OCI-LY1 (cell line): ENCODE data around the gene ZNF441.
A peak's percentile ranks its signal among the peaks of the same experiment; 100 is the strongest.

Experiments used
- H2AFZ ChIP-seq: fragments of 200-600 bp; sonication (generic), shearing (Covaris generic); 2 replicates; pipeline ENCODE4 v1.6.0; 2014; ENCODE audit warnings: antibody characterized with exemption, mild to moderate bottlenecking, low read length
- H3F3A ChIP-seq: fragments of 200-600 bp; sonication (generic), shearing (Covaris generic); 2 replicates; pipeline ENCODE4 v1.6.0; 2014; ENCODE audit warnings: mild to moderate bottlenecking, antibody characterized with exemption, low read length, moderate library complexity; ENCODE audit not compliant: insufficient read depth
- H3K27ac ChIP-seq: fragments of 200-600 bp; sonication (generic); 2 replicates; pipeline ENCODE4 v1.5.1; 2014; ENCODE audit warnings: low read length, mixed run types, mild to moderate bottlenecking, low read depth; ENCODE audit not compliant: poor library complexity, severe bottlenecking
- H3K27me3 ChIP-seq: fragments of 200-600 bp; sonication (generic); 2 replicates; pipeline ENCODE4 v1.6.0; 2014; ENCODE audit warnings: antibody characterized with exemption, mild to moderate bottlenecking, low read length, moderate library complexity; ENCODE audit not compliant: insufficient read depth
- H3K36me3 ChIP-seq: fragments of 200-600 bp; sonication (generic); 2 replicates; pipeline ENCODE4 v1.6.1; 2014; ENCODE audit warnings: mild to moderate bottlenecking, antibody characterized with exemption, low read length, moderate library complexity, mixed read lengths; ENCODE audit not compliant: insufficient read depth
- H3K4me1 ChIP-seq: fragments of 200-600 bp; sonication (generic); 2 replicates; pipeline ENCODE4 v1.5.1; 2014; ENCODE audit warnings: mild to moderate bottlenecking, low read length, moderate library complexity; ENCODE audit not compliant: insufficient read depth, severe bottlenecking
- H3K4me2 ChIP-seq: fragments of 200-600 bp; sonication (generic), shearing (Covaris generic); 2 replicates; pipeline ENCODE4 v1.6.1; 2014; ENCODE audit warnings: low read length
- H3K4me3 ChIP-seq: fragments of 200-600 bp; sonication (generic); 2 replicates; pipeline ENCODE4 v1.5.1; 2014; ENCODE audit warnings: low read length, low read depth, mild to moderate bottlenecking, mixed read lengths; ENCODE audit not compliant: poor library complexity, severe bottlenecking
- H3K79me2 ChIP-seq: fragments of 200-600 bp; shearing (Covaris generic); 2 replicates; pipeline ENCODE4 v1.6.1; 2016; ENCODE audit warnings: mixed run types, low read length, mixed read lengths; ENCODE audit not compliant: insufficient read depth
- H3K9ac ChIP-seq: fragments of 200-600 bp; sonication (generic), shearing (Covaris generic); 2 replicates; pipeline ENCODE4 v1.6.1; 2014; ENCODE audit warnings: mild to moderate bottlenecking, low read length, mixed read lengths
- H3K9me2 ChIP-seq: fragments of 200-600 bp; sonication (generic), shearing (Covaris generic); 2 replicates; pipeline ENCODE4 v1.6.1; 2014; ENCODE audit warnings: low read depth, mild to moderate bottlenecking, low read length, mixed read lengths
- H3K9me3 ChIP-seq: fragments of 200-600 bp; shearing (Covaris generic); 2 replicates; pipeline ENCODE4 v1.6.1; 2014; ENCODE audit warnings: low read length, mixed read lengths
- H4K20me1 ChIP-seq: fragments of 200-600 bp; sonication (generic), shearing (Covaris generic); 2 replicates; pipeline ENCODE4 v1.6.0; 2016; ENCODE audit warnings: mild to moderate bottlenecking, low read length; ENCODE audit not compliant: insufficient read depth
- EZH2 ChIP-seq: fragments of 200-600 bp; sonication (generic), shearing (Covaris generic); IDR thresholded peaks from 2 replicates; pipeline ENCODE4 v1.8.0; 2017; ENCODE audit warnings: borderline replicate concordance, mixed run types, mild to moderate bottlenecking, antibody characterized with exemption, low read length, moderate library complexity, mixed read lengths
- TF ChIP-seq, protein P1 (sequence below): fragments of 200-600 bp; sonication (generic), shearing (Covaris generic); IDR thresholded peaks from 2 replicates; pipeline ENCODE4 v1.5.1; 2017; ENCODE audit warnings: mild to moderate bottlenecking, antibody characterized with exemption, low read length, moderate library complexity, mixed read lengths

Gene ZNF441

DNA sequence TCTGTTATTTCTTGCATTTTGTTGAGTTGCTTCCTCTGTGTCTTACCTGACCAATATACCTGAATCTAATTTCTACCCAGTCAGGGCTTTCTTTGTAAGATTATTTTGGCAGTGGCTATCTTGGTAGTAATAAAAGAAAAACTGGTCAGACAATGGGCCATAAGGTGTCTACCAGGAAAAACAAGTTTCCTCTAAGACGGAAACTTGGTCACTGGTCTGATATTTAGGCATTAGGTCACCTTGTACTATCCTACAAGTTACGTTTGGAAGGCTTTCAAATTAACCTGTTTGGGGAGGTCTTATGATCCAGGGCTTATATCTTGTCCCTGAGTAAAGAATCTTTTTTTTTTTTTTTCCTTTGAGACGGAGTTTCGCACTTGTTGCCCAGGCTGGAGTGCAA is 37.2 kb upstream of the ZNF441 start:
- H2AFZ ChIP-seq = no peak overlapping the region
- H3K36me3 ChIP-seq = peaks cover 11% of the 10 kb centered on the region
- H3K27me3 ChIP-seq = no peaks in the 10 kb centered on the region
- no peak overlapping the region for H3K9ac ChIP-seq
- H3K4me1 ChIP-seq = no peaks in the 10 kb centered on the region
- no peak overlapping the region for H3K27ac ChIP-seq
- H3K9me2 ChIP-seq = no peaks in the 10 kb centered on the region
- H4K20me1 ChIP-seq = no peaks in the 10 kb centered on the region
- peaks cover 18% of the 10 kb centered on the region for H3K9me3 ChIP-seq
- no peaks in the 10 kb centered on the region for H3K79me2 ChIP-seq
- H3F3A ChIP-seq = no peaks in the 10 kb centered on the region; the same call in 1 of the 2 replicates
- TF ChIP-seq, protein P1, sequence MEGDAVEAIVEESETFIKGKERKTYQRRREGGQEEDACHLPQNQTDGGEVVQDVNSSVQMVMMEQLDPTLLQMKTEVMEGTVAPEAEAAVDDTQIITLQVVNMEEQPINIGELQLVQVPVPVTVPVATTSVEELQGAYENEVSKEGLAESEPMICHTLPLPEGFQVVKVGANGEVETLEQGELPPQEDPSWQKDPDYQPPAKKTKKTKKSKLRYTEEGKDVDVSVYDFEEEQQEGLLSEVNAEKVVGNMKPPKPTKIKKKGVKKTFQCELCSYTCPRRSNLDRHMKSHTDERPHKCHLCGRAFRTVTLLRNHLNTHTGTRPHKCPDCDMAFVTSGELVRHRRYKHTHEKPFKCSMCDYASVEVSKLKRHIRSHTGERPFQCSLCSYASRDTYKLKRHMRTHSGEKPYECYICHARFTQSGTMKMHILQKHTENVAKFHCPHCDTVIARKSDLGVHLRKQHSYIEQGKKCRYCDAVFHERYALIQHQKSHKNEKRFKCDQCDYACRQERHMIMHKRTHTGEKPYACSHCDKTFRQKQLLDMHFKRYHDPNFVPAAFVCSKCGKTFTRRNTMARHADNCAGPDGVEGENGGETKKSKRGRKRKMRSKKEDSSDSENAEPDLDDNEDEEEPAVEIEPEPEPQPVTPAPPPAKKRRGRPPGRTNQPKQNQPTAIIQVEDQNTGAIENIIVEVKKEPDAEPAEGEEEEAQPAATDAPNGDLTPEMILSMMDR = no peak
- TF ChIP-seq EZH2 = no peak
- no peak overlapping the region for H3K4me2 ChIP-seq
- H3K4me3 ChIP-seq = no peak overlapping the region

DNA sequence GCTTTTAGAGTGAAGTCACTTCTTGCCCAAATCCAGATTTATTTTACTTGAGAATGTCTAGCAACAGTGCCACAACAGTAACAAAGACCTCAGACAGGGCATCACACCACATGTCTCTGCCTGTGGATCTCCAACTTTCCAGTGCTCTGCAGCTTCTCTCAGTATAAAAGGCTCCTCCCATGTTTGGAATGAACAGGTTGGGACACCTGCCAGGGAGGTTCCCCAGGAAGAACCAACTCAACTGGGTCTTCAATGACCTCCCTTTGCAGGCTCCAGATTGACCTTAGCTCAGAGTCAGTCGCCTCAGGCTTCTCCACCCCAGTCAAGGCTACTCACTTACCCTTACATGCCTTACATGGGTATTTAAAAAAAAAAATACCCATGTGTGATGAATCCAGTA is 31.4 kb upstream of the ZNF441 start:
- Histone ChIP-seq H3K4me3 (no peak overlapping the region), H3K27me3 (no peaks in the 10 kb centered on the region), H3K9me2 (no peaks in the 10 kb centered on the region), H3K36me3 (no peaks in the 10 kb centered on the region; the same call in none of the 2 replicates), H3F3A (no peaks in the 10 kb centered on the region), H2AFZ (no peak overlapping the region), H3K79me2 (no peaks in the 10 kb centered on the region), H3K4me2 (no peak overlapping the region), H3K9ac (no peak overlapping the region), H3K27ac (no peak overlapping the region), H3K9me3 (peaks cover 2% of the 10 kb centered on the region; the same call in 1 of the 2 replicates), H4K20me1 (no peaks in the 10 kb centered on the region), H3K4me1 (peaks cover 20% of the 10 kb centered on the region)
- TF ChIP-seq, protein P1 = no peak
- TF ChIP-seq EZH2 = no peak

DNA sequence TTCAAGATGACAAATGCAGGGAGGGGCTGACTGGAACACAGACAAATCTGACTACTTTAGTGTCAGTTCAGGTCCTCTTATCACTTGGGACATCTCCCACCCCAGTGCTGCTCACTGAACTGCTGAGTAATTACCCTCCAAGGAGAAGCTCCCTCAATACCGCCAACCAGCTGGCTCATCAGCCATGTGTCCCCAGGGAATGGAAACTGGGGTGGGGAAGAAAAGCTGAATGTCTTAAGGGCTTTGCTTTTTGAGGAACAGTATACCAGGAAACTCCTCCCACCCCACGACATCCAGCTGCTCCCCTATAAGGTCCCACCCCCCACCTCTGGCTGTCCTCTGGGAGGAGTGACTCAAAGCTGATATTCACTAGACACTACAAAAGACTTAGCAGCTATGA is 30.1 kb upstream of the ZNF441 start:
- Histone ChIP-seq H3K9me3 (no peaks in the 10 kb centered on the region), H3K27ac (no peak overlapping the region), H3K79me2 (no peaks in the 10 kb centered on the region), H3K9me2 (no peaks in the 10 kb centered on the region), H2AFZ (no peak overlapping the region), H3K27me3 (no peaks in the 10 kb centered on the region), H3K4me1 (peaks cover 20% of the 10 kb centered on the region), H4K20me1 (no peaks in the 10 kb centered on the region), H3K36me3 (no peaks in the 10 kb centered on the region; the same call in 1 of the 2 replicates), H3F3A (no peaks in the 10 kb centered on the region), H3K4me3 (no peak overlapping the region), H3K9ac (no peak overlapping the region), H3K4me2 (peak overlapping the region; percentile 24; the same call in 1 of the 2 replicates)
- TF ChIP-seq, protein P1 = no peak
- TF ChIP-seq EZH2 = no peak
